Ascending aorta (tissue), 2 donors: ENCODE measurements around the gene CTTN. TPM values are rescaled to one million over a fixed set of nuclear protein-coding genes. Genes with fewer than 3 reads are reported as not detected.
A peak's percentile ranks its signal among the peaks of the same experiment; 100 is the strongest.

ENCODE experiments used
- DNase-seq, 2 donors: peaks; one replicate each; pipeline ENCODE4 v3.0.0-alpha.2; 2019; ENCODE audit warnings: low spot score in 2 of 2
- H3K27ac ChIP-seq, 2 donors: fragments of 200-600 bp; sonication (generic); one replicate each; pipeline ENCODE4 v1.5.1; 2016 to 2017; ENCODE audit warnings: mild to moderate bottlenecking in 1 of 2
- H3K27me3 ChIP-seq: fragments of 200-600 bp; sonication (generic); one replicate; pipeline ENCODE4 v1.5.1; 2017
- H3K36me3 ChIP-seq, 2 donors: fragments of 200-600 bp; sonication (generic); one replicate each; pipeline ENCODE4 v1.5.1; 2016
- H3K4me1 ChIP-seq, 2 donors: fragments of 200-600 bp; sonication (generic); one replicate each; pipeline ENCODE4 v1.5.1; 2016 to 2017; ENCODE audit warnings: mild to moderate bottlenecking in 1 of 2
- H3K4me3 ChIP-seq, 2 donors: fragments of 200-600 bp; sonication (generic); one replicate each; pipeline ENCODE4 v1.5.1; 2016 to 2017; ENCODE audit warnings: mild to moderate bottlenecking in 1 of 2
- H3K9me3 ChIP-seq, 2 donors: fragments of 200-600 bp; sonication (generic); one replicate each; pipeline ENCODE4 v1.5.1; 2016
- CTCF ChIP-seq, 3 experiments: fragments of 200-600 bp in 2 of 3; fragments of 450-650 bp in 1 of 3; sonication (generic) in 2 of 3; IDR thresholded peaks; one replicate each; pipeline ENCODE4 v1.5.1; 2016 to 2019; ENCODE audit warnings: antibody characterized with exemption in 3 of 3, mild to moderate bottlenecking in 1 of 3, moderate library complexity in 1 of 3
- intact Hi-C: fragments of 100-400 bp; cut with DNase I; formaldehyde crosslinking; loops from one replicate; pipeline ENCODE4 v1.15.1; 2023
- total RNA-seq: library from RNA; depleted of rRNA; stranded (reverse); fragments of >200 nt; gene quantifications from one replicate; pipeline ENCODE4 v1.1.0, GENCODE V29; 2016

CTTN gene
- total RNA-seq, 1 donor from 2014 or later = 166 TPM

DNA sequence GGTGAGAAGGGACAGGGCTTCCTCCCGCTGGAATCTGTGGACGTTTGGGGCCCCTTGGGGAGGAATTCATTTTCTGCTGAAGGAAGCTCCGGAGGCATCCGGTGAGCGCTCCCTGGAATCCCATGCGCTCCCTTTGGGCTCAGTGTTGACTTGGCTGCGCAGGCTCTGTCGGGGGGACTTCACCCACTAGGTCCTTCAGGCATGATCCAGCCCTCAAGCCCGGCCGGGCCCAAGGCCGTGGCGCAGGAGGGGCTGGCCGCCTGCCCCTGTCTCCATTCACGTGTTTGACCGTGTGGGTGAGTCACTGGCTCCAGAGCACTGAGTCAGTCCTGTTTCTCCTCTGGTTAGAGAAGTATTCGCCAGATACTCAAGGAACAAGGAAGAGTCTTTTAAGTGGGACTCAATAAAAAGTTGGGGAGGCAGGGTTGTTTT is 1.4 kb downstream of the CTTN start:
- H3K27ac ChIP-seq = peak overlapping the region; percentile 94
- no peaks in the 10 kb centered on the region for H3K27me3 ChIP-seq
- peak; percentile 71 to 94 for DNase-seq
- H3K36me3 ChIP-seq = no peaks in the 10 kb centered on the region
- H3K4me1 ChIP-seq = peaks cover 9 to 23% of the 10 kb centered on the region in 2 donors
- TF ChIP-seq CTCF (IDR thresholded peaks at IDR 0.05) = no peak
- H3K4me3 ChIP-seq = peak overlapping the region; percentile 87 to 91
- intact Hi-C loops = loop anchor here (1.0 to 5.0 kb wide), 2 partner anchors 129 to 197 kb away; partner anchors contain the start of genes FADD and PPFIA1
- H3K9me3 ChIP-seq = no peaks in the 10 kb centered on the region

DNA sequence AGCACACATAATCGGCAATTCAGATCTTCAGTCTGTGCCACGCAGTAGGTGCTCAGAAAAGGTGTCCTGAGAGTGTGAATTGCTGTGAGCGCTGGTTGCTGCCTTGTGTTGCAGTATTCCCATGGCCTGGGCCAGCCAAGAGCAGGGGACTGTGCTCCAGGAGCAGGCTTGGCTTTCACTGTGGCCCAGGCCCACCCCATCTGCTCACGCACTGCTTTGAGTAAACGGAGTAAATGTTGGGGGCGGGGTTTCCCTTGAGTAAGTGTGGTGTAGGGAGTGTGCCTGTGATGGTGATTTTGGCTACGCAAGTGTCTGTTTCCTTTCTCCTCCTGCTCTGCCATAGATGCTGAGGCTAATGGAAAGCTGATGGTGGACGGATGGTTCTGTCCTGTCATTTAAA is 2.3 kb downstream of the CTTN start:
- no peak for DNase-seq
- H3K9me3 ChIP-seq = no peaks in the 10 kb centered on the region
- H3K27ac ChIP-seq = peak overlapping the region; percentile 94
- H3K4me3 ChIP-seq = peak overlapping the region; percentile 87 to 91
- H3K36me3 ChIP-seq = peaks cover 5 to 6% of the 10 kb centered on the region in 2 donors
- H3K4me1 ChIP-seq = peaks cover 9 to 23% of the 10 kb centered on the region in 2 donors
- no peaks in the 10 kb centered on the region for H3K27me3 ChIP-seq
- no peak for TF ChIP-seq CTCF (IDR thresholded peaks at IDR 0.05)
- intact Hi-C loops = no loop called here

- H3K36me3 ChIP-seq = peaks cover 19% of the 10 kb centered on the region in 2 donors
- H3K4me1 ChIP-seq = peaks cover 9 to 21% of the 10 kb centered on the region in 2 donors
- TF ChIP-seq CTCF (IDR thresholded peaks at IDR 0.05) = no peak
- H3K9me3 ChIP-seq = no peaks in the 10 kb centered on the region
- no peaks in the 10 kb centered on the region for H3K27me3 ChIP-seq
- H3K27ac ChIP-seq = no peak overlapping the region
- intact Hi-C loops = no loop called here
- no peak overlapping the region for H3K4me3 ChIP-seq
- DNase-seq = no peak
Measured at GRCh38 chr11:70402016-70402415, 3.7 kb downstream of the CTTN start.

GRCh38 chr11:70402685-70403084 is 4.4 kb downstream of the CTTN start:
- no peaks in the 10 kb centered on the region for H3K27me3 ChIP-seq

DNA sequence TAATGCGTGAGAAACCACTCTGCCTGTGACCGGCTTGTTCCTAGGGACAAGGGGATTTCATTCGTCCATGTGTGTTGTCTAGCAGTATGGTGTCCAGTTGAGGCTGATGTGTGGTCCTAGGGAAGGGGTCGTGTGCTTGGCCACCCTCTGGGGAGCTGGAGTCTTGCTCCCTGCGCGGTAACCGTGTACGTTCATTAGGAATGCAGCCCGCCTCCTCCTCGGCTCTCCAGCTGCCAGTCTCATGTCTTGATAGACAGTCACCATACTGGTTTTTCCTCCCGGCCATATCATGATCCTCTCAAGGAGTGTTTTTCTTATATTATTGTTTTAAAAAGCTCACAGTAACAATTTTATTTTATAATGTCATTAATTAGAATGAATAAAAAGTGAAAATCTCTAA is 5.9 kb downstream of the CTTN start:
- intact Hi-C loops = no loop called here
- no peaks in the 10 kb centered on the region for H3K9me3 ChIP-seq
- TF ChIP-seq CTCF (IDR thresholded peaks at IDR 0.05) = no peak
- peaks cover 9 to 16% of the 10 kb centered on the region in 2 donors for H3K4me1 ChIP-seq
- no peak for DNase-seq
- H3K27me3 ChIP-seq = no peaks in the 10 kb centered on the region
- peaks cover 41% of the 10 kb centered on the region in 2 donors for H3K36me3 ChIP-seq
- H3K27ac ChIP-seq = no peak overlapping the region
- H3K4me3 ChIP-seq = no peak overlapping the region

More at GRCh38 chr11:70402685-70403084, 4.4 kb downstream of the CTTN start:
- H3K4me1 ChIP-seq = peaks cover 9 to 18% of the 10 kb centered on the region in 2 donors
- intact Hi-C loops = no loop called here
- peaks cover 25% of the 10 kb centered on the region in 2 donors for H3K36me3 ChIP-seq
- no peaks in the 10 kb centered on the region for H3K9me3 ChIP-seq
- H3K27ac ChIP-seq = no peak overlapping the region
- no peak for TF ChIP-seq CTCF (IDR thresholded peaks at IDR 0.05)
- H3K4me3 ChIP-seq = no peak overlapping the region
- DNase-seq = no peak
